ENCODE measurements around the gene PRR20G. TPM values are rescaled to one million over a fixed set of nuclear protein-coding genes. Genes with fewer than 3 reads are reported as not detected.

Gene PRR20G
- total and polyA plus RNA-seq, 10 of the 15 experiments (the other 5 are each of a cell fraction or from before 2014, with no cell fraction given), result not detected

DNA sequence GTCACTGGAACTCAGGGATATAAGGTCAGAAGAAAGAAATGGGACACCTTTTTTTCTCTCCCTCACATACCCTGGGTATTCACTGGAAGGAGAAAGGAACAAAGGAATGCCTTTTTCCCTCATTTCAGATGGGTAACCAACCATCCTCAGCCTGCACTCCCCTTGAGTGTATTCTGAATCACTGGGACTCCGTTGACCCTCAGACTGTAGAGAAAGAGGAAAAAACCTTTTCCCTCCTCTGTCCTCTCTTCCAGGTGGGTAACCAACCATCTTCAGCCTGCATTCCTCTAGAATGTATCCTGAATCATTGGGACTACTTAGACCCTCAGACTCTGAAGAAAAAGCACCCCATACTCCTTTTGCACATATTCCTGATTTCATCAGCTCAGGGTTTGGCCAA, 11.4 kb downstream of the PRR20G start:
- Histone ChIP-seq H2AFZ (ENCODE audit: control insufficient read depth, low read depth, low read length) (no peak overlapping the region), H4K20me1 (ENCODE audit: control insufficient read depth, insufficient read depth) (no peaks in the 10 kb centered on the region), H3K27me3 (replicated peaks in 1 of 2; ENCODE audit: control insufficient read depth in 2 of 2, insufficient read depth in 2 of 2, low read length in 1 of 2) (no peaks in the 10 kb centered on the region), H3K4me1 (ENCODE audit: control insufficient read depth, insufficient read depth, low read length) (no peaks in the 10 kb centered on the region), H3K9me3 (replicated peaks; ENCODE audit: control insufficient read depth, insufficient read depth, low read length) (no peaks in the 10 kb centered on the region; the same call in 2 of the 3 replicates), H3K4me3 (no peak overlapping the region), H3K4me2 (ENCODE audit: control insufficient read depth, insufficient read depth) (no peak overlapping the region), H3K79me2 (ENCODE audit: control insufficient read depth, insufficient read depth, low read length) (no peaks in the 10 kb centered on the region), H3K27ac (ENCODE audit: control insufficient read depth, insufficient read depth) (no peak overlapping the region), H3K9ac (ENCODE audit: control insufficient read depth, insufficient read depth, low read length) (no peak overlapping the region), H3K36me3 (ENCODE audit: control insufficient read depth in 2 of 2, insufficient read depth in 2 of 2, low read length in 1 of 2) (no peaks in the 10 kb centered on the region)
- ATAC-seq (no peak), FAIRE-seq (no peak), DNase-seq (ENCODE audit: low read depth, low spot score) (no peak)
- intact Hi-C loops (cut with micrococcal nuclease; ENCODE audit: unreplicated experiment), result no loop called here
- TF ChIP-seq BACH1 (IDR thresholded peaks at IDR 0.05; ENCODE audit: borderline replicate concordance) (no peak), SMAD1 (IDR thresholded peaks at IDR 0.05; ENCODE audit: low read depth, partially characterized antibody) (no peak), JUND (IDR thresholded peaks at IDR 0.05; ENCODE audit: low read depth, low read length) (no peak), BMI1 (IDR thresholded peaks at IDR 0.05; ENCODE audit: borderline replicate concordance) (no peak), YBX1 (IDR thresholded peaks at IDR 0.05) (no peak), SRF (IDR thresholded peaks at IDR 0.05; ENCODE audit: low read depth in 2 of 2, low read length in 2 of 2) (no peak), NRF1 (conservative IDR thresholded peaks at IDR 0.05; ENCODE audit: low read depth, low read length) (no peak), SIX5 (IDR thresholded peaks at IDR 0.05; ENCODE audit: low read depth, low read length, severe bottlenecking) (no peak), RFX5 (IDR thresholded peaks at IDR 0.05; ENCODE audit: low read depth, low read length) (no peak), ZSCAN29 (IDR thresholded peaks at IDR 0.05) (no peak), BCL11A (IDR thresholded peaks at IDR 0.05; ENCODE audit: low read depth, low read length) (no peak), NFXL1 (IDR thresholded peaks at IDR 0.05; ENCODE audit: borderline replicate concordance) (no peak), ESRRA (IDR thresholded peaks at IDR 0.05; ENCODE audit: low read length) (no peak)
- ChIA-PET RAD21 (ENCODE audit: unreplicated experiment) (no interaction called here), CTCF (no interaction called here), POLR2A (no interaction called here), SMC1A (ENCODE audit: uncharacterized antibody, unreplicated experiment) (interaction anchor here (0.6 kb wide), 1 partner anchor 44 kb away, joined by 3 read pairs; no protein-coding TSS in a partner anchor)
- WGBS (ENCODE audit: insufficient coverage, insufficient replicate concordance, low lambda C conversion rate, missing lambda C conversion rate), result 0% methylated on average over 1 of the region's 1 CpG
- no TSS peak for BruUV-seq (replicated peaks)
- in situ Hi-C loops (cut with MboI), result no loop called here
